SU-DHL-6 (cell line): ENCODE data around the gene NTM.

ENCODE experiments used
- CTCF ChIP-seq: fragments of 200-600 bp; sonication (generic); IDR thresholded peaks from one replicate; pipeline ENCODE4 v1.5.1; 2017; ENCODE audit warnings: antibody characterized with exemption, mild to moderate bottlenecking, low read length, moderate library complexity; ENCODE audit not compliant: insufficient read depth, poor library complexity, severe bottlenecking
- EZH2phosphoT487 ChIP-seq: fragments of 200-600 bp; sonication (generic), shearing (Covaris generic); conservative IDR thresholded peaks from 2 replicates; pipeline ENCODE4 v1.6.1; 2018; ENCODE audit warnings: mild to moderate bottlenecking, antibody characterized with exemption, low read length, moderate library complexity, mixed read lengths

DNA sequence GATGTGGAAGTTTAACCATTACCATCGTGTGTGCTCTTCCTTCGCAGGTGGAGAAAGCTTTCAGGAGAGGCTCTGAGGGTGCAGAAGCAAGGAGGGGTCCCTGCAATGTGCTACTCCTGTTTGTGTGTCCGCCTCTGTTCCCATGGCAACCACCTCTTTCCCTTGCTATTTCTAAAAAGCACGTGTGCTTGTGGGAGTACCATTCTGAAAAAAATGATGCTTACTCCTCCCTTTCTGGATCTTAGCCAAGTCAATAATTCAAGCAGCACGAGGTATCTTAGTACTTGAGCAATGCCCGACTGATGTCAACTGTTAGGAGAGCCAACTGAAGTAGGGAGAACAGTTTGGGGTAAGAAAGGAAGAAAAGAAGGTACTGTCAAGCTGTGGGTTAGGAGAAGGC is 628.7 kb downstream of the NTM start:
- no peak for TF ChIP-seq CTCF
- no peak for TF ChIP-seq EZH2phosphoT487
